GM13976 (cell line): ENCODE data around the gene EMX2.

Experiments used
- DNase-seq: peaks from one replicate; pipeline ENCODE4 v3.0.0; 2012; ENCODE audit warnings: low spot score
- CTCF ChIP-seq: IDR thresholded peaks from 2 replicates; pipeline ENCODE4 v1.5.1; 2012; ENCODE audit warnings: borderline replicate concordance, mild to moderate bottlenecking; ENCODE audit not compliant: insufficient read depth; ENCODE audit errors: extremely low read depth, missing control alignments, control extremely low read depth
- in situ Hi-C: fragments of 300-500 bp; cut with MboI; formaldehyde crosslinking; loops from one replicate; pipeline ENCODE4 v1.12.0; 2022; ENCODE audit warnings: low sequenced_read_pairs, mixed read lengths, inconsistent platforms; ENCODE audit not compliant: unreplicated experiment

Gene EMX2

GRCh38 chr10:117591043-117591442 is 48.5 kb downstream of the EMX2 start:
- no peak for TF ChIP-seq CTCF
- in situ Hi-C loops = no loop called here
- no peak for DNase-seq

GRCh38 chr10:117594722-117595121 is 52.2 kb downstream of the EMX2 start:
- in situ Hi-C loops = no loop called here
- DNase-seq = no peak
- no peak for TF ChIP-seq CTCF

GRCh38 chr10:117596706-117597105 is 54.2 kb downstream of the EMX2 start:
- in situ Hi-C loops = no loop called here
- TF ChIP-seq CTCF = no peak
- no peak for DNase-seq

- in situ Hi-C loops = no loop called here
- no peak for TF ChIP-seq CTCF
- no peak for DNase-seq
These were observed 54.7 kb downstream of the EMX2 start for GRCh38 chr10:117597216-117597615.
